ENCODE results near the gene ACE2.
A peak's percentile ranks its signal among the peaks of the same experiment; 100 is the strongest.
"Not testable (repeated sequence)": the region's sequence is repeated elsewhere in the genome, so short reads cannot be mapped to it uniquely, and the experiment has no call there.

ACE2 gene

DNA sequence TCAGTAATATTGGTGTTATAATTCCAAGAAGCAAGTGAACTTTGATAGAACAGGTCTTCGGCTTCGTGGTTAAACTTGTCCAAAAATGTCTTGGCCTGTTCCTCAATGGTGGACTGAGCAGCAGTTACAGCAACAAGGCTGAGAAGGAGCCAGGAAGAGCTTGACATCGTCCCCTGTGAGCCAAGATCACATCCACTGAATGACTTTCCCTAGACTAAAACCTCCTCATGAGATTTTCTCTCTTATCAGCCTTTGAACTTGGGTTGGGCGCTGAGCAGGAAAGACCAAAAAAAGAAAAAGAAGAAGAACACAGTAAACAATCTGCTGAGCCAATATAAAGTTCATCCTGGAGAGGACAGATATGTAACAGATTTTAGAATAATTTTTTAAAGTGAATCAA is at the start of gene ACE2:
ACE2 (minus strand) TSS at position 216 of the 400 bp plus-strand sequence; CDS start at position 167, 49 bp downstream.
- Histone ChIP-seq H3K4me3 (replicated peaks; ENCODE audit: low read depth, low read length) (no peak within 1 kb of the TSS), H3K36me3 (ENCODE audit: control insufficient read depth, insufficient read depth, low read length) (no peaks in the 10 kb centered on the region), H3K27me3 (replicated peaks; ENCODE audit: control insufficient read depth, insufficient read depth, low read length) (no peaks in the 10 kb centered on the region)
- TF ChIP-seq, protein P1, sequence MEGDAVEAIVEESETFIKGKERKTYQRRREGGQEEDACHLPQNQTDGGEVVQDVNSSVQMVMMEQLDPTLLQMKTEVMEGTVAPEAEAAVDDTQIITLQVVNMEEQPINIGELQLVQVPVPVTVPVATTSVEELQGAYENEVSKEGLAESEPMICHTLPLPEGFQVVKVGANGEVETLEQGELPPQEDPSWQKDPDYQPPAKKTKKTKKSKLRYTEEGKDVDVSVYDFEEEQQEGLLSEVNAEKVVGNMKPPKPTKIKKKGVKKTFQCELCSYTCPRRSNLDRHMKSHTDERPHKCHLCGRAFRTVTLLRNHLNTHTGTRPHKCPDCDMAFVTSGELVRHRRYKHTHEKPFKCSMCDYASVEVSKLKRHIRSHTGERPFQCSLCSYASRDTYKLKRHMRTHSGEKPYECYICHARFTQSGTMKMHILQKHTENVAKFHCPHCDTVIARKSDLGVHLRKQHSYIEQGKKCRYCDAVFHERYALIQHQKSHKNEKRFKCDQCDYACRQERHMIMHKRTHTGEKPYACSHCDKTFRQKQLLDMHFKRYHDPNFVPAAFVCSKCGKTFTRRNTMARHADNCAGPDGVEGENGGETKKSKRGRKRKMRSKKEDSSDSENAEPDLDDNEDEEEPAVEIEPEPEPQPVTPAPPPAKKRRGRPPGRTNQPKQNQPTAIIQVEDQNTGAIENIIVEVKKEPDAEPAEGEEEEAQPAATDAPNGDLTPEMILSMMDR (IDR thresholded peaks at IDR 0.05; ENCODE audit: insufficient read depth, low read length, poor library complexity, severe bottlenecking): no peak
- no peak for DNase-seq (ENCODE audit: extremely low read depth, insufficient read length)

GRCh38 chrX:15647510-15647909 is 46.8 kb upstream of the ACE2 start:
- H3K27me3 ChIP-seq (replicated peaks; ENCODE audit: control insufficient read depth, insufficient read depth, low read length); H3K36me3 ChIP-seq (ENCODE audit: control insufficient read depth, insufficient read depth, low read length); H3K4me3 ChIP-seq (replicated peaks; ENCODE audit: low read depth, low read length); DNase-seq (ENCODE audit: extremely low read depth, insufficient read length): not testable (repeated sequence)

DNA sequence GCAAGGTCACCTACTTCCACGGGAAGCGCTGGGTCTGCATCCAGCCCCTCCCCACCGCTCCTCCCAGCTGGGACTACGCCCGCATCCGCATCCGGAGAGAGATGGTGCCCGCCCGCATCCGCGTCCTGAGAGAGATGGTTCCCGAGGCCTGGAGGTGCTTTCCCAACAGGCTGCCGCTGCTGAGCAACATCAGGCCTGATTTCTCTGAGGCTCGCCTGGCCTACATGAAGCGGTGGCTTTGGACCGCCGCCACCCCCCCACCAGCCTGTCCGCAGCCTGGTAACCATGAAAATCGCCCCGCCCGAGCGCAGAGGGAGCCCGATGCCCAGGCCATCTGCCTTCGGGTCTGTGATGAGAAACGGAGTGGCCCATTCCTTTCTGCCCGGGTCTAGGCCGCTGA is 45.8 kb upstream of the ACE2 start:
- TF ChIP-seq, protein P1 (IDR thresholded peaks at IDR 0.05; ENCODE audit: insufficient read depth, low read length, poor library complexity, severe bottlenecking): no peak
- peak; percentile 2 for DNase-seq (ENCODE audit: extremely low read depth, insufficient read length)

GRCh38 chrX:15646031-15646430 is 45.3 kb upstream of the ACE2 start:
- no peak for DNase-seq (ENCODE audit: extremely low read depth, insufficient read length)
- Histone ChIP-seq H3K4me3 (replicated peaks; ENCODE audit: low read depth, low read length) (no peak overlapping the region), H3K36me3 (ENCODE audit: control insufficient read depth, insufficient read depth, low read length) (no peaks in the 10 kb centered on the region), H3K27me3 (replicated peaks; ENCODE audit: control insufficient read depth, insufficient read depth, low read length) (no peaks in the 10 kb centered on the region)
- TF ChIP-seq, protein P1 (IDR thresholded peaks at IDR 0.05; ENCODE audit: insufficient read depth, low read length, poor library complexity, severe bottlenecking): no peak

More for the DNA sequence above, 45.8 kb upstream of the ACE2 start:
- Histone ChIP-seq H3K36me3 (ENCODE audit: control insufficient read depth, insufficient read depth, low read length) (no peaks in the 10 kb centered on the region), H3K27me3 (replicated peaks; ENCODE audit: control insufficient read depth, insufficient read depth, low read length) (no peaks in the 10 kb centered on the region), H3K4me3 (replicated peaks; ENCODE audit: low read depth, low read length) (no peak overlapping the region)

DNA sequence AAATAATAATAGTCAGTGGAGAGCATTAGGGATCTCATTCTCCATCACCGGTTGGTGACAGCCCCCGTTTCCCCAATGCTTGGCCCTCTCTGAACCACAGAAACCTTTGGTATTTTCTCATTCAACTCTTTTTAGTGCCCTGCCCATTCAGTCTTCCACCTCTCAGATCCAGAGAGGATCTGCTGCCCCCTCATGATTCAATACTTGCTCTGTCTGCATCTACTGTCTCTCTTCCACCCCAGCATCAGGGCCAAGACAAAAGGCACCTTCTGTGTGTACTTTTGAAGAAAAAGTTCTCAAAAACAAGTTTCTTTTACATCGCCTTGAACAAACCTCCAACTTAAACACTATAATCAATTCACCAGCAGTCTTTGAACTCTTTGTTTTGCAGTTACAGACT is 44.5 kb upstream of the ACE2 start:
- TF ChIP-seq, protein P1 (IDR thresholded peaks at IDR 0.05; ENCODE audit: insufficient read depth, low read length, poor library complexity, severe bottlenecking): no peak
- no peak for DNase-seq (ENCODE audit: extremely low read depth, insufficient read length)
- Histone ChIP-seq H3K36me3 (ENCODE audit: control insufficient read depth, insufficient read depth, low read length) (no peaks in the 10 kb centered on the region), H3K27me3 (replicated peaks; ENCODE audit: control insufficient read depth, insufficient read depth, low read length) (no peaks in the 10 kb centered on the region), H3K4me3 (replicated peaks; ENCODE audit: low read depth, low read length) (no peak overlapping the region)

GRCh38 chrX:15644560-15644872 is 43.8 kb upstream of the ACE2 start:
- H3K4me3 ChIP-seq (replicated peaks; ENCODE audit: low read depth, low read length): no peak overlapping the region
- no peak for DNase-seq (ENCODE audit: extremely low read depth, insufficient read length)
- H3K27me3 ChIP-seq (replicated peaks; ENCODE audit: control insufficient read depth, insufficient read depth, low read length): no peaks in the 10 kb centered on the region
- H3K36me3 ChIP-seq (ENCODE audit: control insufficient read depth, insufficient read depth, low read length): no peaks in the 10 kb centered on the region
- TF ChIP-seq, protein P1 (IDR thresholded peaks at IDR 0.05; ENCODE audit: insufficient read depth, low read length, poor library complexity, severe bottlenecking): no peak

All from GM06990 (cell line).